Right atrium auricular region (tissue), 2 donors: ENCODE data around the gene CDC42EP3. TPM values are rescaled to one million over a fixed set of nuclear protein-coding genes. Genes with fewer than 3 reads are reported as not detected.

Experiments used
- DNase-seq: peaks from one replicate; pipeline ENCODE4 v3.0.0-alpha.2; 2019; ENCODE audit warnings: low spot score
- H3K27ac ChIP-seq, 2 donors: fragments of 200-600 bp; sonication (generic); 1 replicate in 1 of 2; 2 replicates in 1 of 2; pipeline ENCODE4 v1.5.1; 2016 to 2019
- H3K27me3 ChIP-seq, 2 donors: fragments of 200-600 bp; sonication (generic); one replicate each; pipeline versions ENCODE4 v1.5.1 to v1.6.0; 2017 to 2019
- H3K36me3 ChIP-seq: fragments of 200-600 bp; sonication (generic); one replicate; pipeline ENCODE4 v1.5.1; 2016
- H3K4me1 ChIP-seq, 2 donors: fragments of 200-600 bp; sonication (generic); one replicate each; pipeline versions ENCODE4 v1.5.1 to v1.6.0; 2017 to 2019
- H3K4me3 ChIP-seq, 2 donors: fragments of 200-600 bp; sonication (generic); 1 replicate in 1 of 2; 2 replicates in 1 of 2; pipeline ENCODE4 v1.5.1; 2017 to 2019; ENCODE audit warnings: mild to moderate bottlenecking in 1 of 2, moderate library complexity in 1 of 2
- H3K9me3 ChIP-seq, 2 donors: fragments of 200-600 bp; sonication (generic); one replicate each; pipeline ENCODE4 v1.5.1; 2019
- CTCF ChIP-seq, 2 donors: fragments of 200-600 bp; sonication (generic); IDR thresholded peaks; one replicate each; pipeline ENCODE4 v1.5.1; 2019; ENCODE audit warnings: antibody characterized with exemption in 2 of 2
- total RNA-seq, 2 donors: library from RNA; depleted of rRNA; stranded (reverse); fragments of >200 nt; gene quantifications; one replicate each; pipeline ENCODE4 v1.1.0, GENCODE V29; 2016

CDC42EP3 gene
- total RNA-seq, result 100 to 1,000 TPM in 1 of 2 donors, 10 to 100 TPM in 1; 38.5 to 105 TPM

GRCh38 chr2:37671009-37671815 lies at the start of gene CDC42EP3:
TSS of gene CDC42EP3 (minus strand) at chr2:37671642. CDS start at chr2:37646587, 25,055 bp downstream.
- Histone ChIP-seq H3K9me3 (no peaks in the 10 kb centered on the region), H3K27ac (peak within 1 kb of the TSS; percentile 96 to 99), H3K4me3 (peak within 1 kb of the TSS; percentile 88 to 97), H3K36me3 (no peaks in the 10 kb centered on the region), H3K27me3 (no peaks in the 10 kb centered on the region), H3K4me1 (peaks cover 0 to 33% of the 10 kb centered on the region in 2 donors)
- no peak for TF ChIP-seq CTCF (IDR thresholded peaks at IDR 0.05)
- no peak for DNase-seq

- Histone ChIP-seq H3K36me3 (no peaks in the 10 kb centered on the region), H3K4me3 (no peak overlapping the region), H3K4me1 (peaks cover 0 to 11% of the 10 kb centered on the region in 2 donors), H3K9me3 (no peaks in the 10 kb centered on the region), H3K27me3 (no peaks in the 10 kb centered on the region), H3K27ac (no peak overlapping the region)
- DNase-seq, result no peak
- TF ChIP-seq CTCF (IDR thresholded peaks at IDR 0.05), result no peak
Observed at GRCh38 chr2:37721201-37721560, 49.7 kb upstream of the CDC42EP3 start.

- H3K4me1 ChIP-seq, result peaks cover 0 to 11% of the 10 kb centered on the region in 2 donors
- no peaks in the 10 kb centered on the region for H3K9me3 ChIP-seq
- TF ChIP-seq CTCF (IDR thresholded peaks at IDR 0.05), result no peak
- H3K27ac ChIP-seq, result no peak overlapping the region
- DNase-seq, result no peak
- H3K36me3 ChIP-seq, result no peaks in the 10 kb centered on the region
- H3K27me3 ChIP-seq, result no peaks in the 10 kb centered on the region
- no peak overlapping the region for H3K4me3 ChIP-seq
Observed at GRCh38 chr2:37720533-37721200, 49.2 kb upstream of the CDC42EP3 start.

- Histone ChIP-seq H3K27me3 (no peaks in the 10 kb centered on the region), H3K9me3 (peaks cover 0 to 7% of the 10 kb centered on the region in 2 donors), H3K36me3 (no peaks in the 10 kb centered on the region), H3K4me1 (peaks cover 0 to 11% of the 10 kb centered on the region in 2 donors), H3K4me3 (no peak overlapping the region), H3K27ac (no peak overlapping the region)
- no peak for TF ChIP-seq CTCF (IDR thresholded peaks at IDR 0.05)
- no peak for DNase-seq
Observed at GRCh38 chr2:37718515-37719161, 47.2 kb upstream of the CDC42EP3 start.

GRCh38 chr2:37713258-37713700 lies 41.8 kb upstream of the CDC42EP3 start:
- Histone ChIP-seq H3K9me3 (peaks cover 0 to 7% of the 10 kb centered on the region in 2 donors), H3K27ac (no peak overlapping the region), H3K27me3 (no peaks in the 10 kb centered on the region), H3K4me3 (no peak overlapping the region), H3K36me3 (no peaks in the 10 kb centered on the region), H3K4me1 (peaks cover 0 to 4% of the 10 kb centered on the region in 2 donors)
- no peak for TF ChIP-seq CTCF (IDR thresholded peaks at IDR 0.05)
- no peak for DNase-seq
